Measurements from ENCODE around the gene ATP2A2.
"Not testable (repeated sequence)": the region's sequence is repeated elsewhere in the genome, so short reads cannot be mapped to it uniquely, and the experiment has no call there.

The ATP2A2 gene

DNA sequence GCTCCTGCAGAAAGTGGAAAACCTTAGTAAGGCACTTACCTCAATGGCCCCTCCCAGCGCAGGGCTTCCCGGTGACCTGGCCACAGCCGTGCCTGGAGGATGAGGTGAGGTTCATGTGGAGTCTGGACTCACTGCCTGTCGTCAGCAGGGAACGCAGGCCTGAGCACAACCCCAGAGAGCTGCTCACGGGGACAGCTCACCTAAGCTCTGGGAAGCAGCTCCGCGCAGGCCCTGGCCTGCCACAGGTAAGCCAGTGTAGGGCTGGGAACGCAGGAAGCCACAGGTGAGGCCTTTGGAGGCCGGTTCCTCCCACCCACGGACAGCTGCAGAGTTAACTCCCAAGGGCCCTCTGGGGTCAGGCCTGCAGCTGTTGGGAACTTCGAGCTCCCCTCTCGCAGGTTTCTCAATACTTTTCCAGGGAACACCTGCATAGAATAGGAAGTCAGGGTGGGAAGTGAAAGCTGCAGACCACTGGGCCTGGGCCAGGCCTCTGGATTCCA lies 89.7 kb downstream of the ATP2A2 start:
- no peak for DNase-seq (ENCODE audit: low read depth)

DNA sequence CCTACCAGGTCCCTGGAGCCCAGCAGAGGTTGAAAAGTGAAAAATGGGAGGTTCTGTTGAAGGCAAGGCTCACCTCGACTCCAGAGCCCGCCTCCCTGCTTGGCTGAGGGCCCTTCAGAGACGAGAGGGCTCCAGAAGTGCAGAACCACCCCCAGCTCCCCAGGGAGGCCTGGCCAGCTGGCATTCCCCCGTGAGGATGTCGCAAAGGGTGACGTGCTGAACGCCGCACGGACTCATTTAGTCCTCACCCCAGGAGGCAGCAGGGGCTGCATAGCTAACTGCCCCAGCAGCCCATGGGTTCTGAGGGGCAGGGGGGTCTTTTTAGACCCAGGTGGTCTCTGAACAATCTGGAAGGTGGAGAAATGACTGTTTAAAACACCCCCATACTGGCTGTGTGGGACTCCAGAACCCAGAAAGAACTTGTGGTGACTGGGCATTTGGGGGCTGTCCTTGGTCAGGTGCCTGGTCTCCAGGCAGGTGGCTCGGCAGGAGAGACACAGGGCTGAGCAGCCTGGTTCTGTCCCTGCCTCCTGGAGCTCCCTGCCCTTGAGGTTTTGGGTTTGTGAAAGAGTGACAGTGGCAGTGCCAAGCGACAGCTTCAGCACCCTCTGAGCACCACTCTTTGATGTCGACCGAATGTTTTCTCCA lies 90.5 kb downstream of the ATP2A2 start:
- DNase-seq (ENCODE audit: low read depth), result no peak

DNA sequence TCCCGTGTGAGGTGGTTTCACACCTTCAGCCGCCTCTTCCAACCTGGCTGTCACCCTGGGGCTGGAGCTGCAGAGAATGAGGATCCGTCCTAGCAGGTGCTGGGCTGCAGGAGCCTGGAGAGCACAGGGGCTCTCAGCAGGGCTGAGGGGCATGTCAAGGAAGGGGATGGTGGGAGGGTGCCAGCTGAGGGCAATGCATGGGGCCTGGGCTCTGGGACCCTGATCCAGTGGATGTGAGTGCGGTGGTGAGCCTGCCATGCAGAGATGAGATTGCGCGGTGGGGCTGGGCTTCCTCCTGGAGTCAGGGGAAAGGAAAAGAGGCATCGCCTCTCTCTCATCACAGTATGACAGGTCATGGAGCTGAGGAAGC lies 91.0 kb downstream of the ATP2A2 start:
- no peak for DNase-seq (ENCODE audit: low read depth)

DNA sequence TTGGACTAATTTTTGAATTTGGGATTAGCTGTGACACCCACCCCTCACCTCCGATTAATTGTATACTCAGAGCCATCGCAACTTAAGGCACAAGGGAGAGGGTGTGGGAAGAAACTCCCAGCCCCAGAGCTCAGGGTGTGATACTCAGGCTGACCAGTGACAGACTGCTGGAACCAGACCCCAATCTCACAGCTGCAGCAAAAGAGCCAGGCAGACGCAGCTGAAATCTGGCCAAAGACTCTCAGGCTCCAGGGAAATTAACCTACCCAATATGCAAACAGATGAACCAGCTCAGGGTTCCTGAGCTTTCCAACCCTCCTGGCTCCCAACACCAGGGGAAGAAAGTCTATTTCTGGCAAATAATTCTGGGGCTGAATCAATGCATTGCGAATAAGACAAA lies 92.0 kb downstream of the ATP2A2 start:
- no peak for DNase-seq (ENCODE audit: low read depth)

DNA sequence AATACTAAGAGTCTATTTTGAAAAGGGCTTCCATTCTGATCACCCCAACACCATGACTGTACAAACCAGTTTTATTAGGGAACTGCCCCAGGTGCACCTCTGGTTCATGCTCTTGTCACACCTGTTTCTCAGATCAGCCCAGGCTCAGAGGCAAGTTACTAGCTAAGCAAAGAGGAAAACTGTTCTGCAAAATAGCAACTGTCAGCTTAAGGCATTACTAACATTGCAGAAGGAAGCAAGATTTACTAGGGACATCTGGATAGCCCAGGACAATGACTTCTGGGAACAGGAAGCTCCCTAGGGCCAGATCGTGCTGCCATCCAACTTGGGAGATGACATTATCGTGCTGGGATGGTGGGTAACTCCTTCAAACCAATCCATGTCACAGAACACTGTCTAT lies 92.4 kb downstream of the ATP2A2 start:
- no peak for DNase-seq (ENCODE audit: low read depth)

DNA sequence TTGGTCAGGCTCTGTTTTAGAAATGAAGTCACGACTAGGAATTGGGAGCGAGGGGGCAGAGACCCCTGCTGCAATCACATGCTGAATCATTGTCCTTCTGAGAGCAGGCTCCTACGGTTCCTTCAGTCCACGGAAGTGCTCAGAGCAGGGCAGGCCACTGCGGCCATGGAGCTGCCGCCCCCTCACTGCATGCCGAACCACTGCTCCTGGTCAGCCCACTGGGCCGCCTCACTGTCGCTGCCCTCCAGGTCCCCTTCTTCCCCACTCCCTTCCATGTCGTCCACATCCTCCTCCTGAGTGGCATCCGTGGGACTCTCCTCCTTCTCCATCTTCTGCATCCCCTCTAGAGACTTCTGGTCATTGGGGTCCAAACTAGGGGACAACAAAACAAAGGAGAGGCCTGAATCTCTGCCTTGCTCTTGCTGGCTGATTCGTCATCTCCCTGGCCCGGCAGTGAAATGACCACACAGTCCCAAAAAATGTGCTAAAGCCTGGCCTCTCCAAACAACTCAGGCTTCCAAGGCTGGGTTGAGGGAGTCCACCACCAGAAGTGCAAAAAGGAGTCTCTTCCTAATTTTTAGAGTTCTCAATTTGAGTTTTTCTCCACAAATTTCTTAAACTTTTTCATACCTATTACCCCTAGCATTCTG lies 93.0 kb downstream of the ATP2A2 start:
- no peak for DNase-seq (ENCODE audit: low read depth)

DNA sequence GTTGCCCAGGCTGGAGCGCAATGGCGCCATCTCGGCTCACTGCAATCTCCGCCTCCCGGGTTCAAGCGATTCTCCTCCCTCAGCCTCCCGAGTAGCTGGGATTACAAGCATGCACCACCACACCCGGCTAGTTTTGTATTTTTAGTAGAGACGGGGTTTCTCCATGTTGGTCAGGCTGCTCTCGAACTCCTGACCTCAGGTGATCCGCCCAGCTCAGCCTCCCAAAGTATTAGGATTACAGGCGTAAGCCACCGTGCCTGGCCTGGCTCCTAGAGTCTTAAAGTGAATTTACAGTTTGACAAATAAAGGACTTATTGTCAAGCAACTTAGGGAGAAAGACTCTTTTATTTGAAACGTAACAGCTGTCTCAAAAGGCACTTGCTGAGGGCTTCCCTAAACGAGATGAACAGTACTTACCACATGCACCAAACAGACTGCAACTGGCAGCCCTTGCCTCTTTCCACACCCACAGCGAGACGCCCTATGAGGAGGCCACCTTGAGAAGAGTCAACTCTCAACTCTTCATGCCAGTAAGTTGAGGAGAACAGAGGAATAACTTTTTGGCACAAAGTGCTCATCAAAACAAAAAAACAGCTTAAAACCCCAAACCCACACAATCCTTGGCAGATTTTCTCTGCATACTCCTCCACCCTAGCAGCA lies 97.2 kb downstream of the ATP2A2 start:
- not testable (repeated sequence) for DNase-seq (ENCODE audit: low read depth)

DNA sequence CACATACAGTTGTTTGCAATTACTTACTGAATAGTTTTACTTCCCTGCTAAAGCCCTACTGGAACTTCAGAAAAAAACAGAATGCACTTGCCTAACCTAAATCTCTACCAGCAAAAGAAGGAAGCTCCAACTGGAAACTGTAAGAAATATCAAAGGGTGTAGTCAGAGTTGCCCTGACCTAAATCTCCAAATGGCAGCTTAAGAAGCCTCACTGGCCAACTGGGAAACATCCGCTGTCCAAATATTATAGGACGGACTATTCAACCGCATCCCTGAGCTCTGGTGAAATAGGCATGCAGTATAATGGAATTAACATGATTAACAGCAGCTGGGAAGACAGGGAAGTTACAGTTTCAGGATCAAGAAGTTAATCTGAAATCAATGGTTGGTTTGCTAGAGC lies 98.2 kb downstream of the ATP2A2 start:
- no peak for DNase-seq (ENCODE audit: low read depth)

DNA sequence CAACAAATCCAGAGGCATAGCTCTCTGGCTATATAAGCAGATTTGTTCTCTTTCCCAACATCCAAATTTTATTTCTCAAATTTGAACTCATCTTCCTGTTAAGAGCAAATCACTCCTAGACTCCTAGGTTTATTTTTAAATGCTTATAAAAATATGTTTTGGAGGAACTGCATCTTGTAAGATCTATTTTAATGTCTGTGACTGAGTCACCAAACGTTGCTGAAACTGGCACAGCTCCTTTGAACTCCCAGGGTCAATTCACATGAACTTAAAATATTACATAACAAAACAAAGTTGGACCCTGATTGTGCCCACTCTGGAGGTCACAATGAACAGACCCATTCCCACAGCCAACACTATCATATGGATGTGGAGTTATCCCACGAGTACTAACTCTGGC lies 98.6 kb downstream of the ATP2A2 start:
- no peak for DNase-seq (ENCODE audit: low read depth)

DNA sequence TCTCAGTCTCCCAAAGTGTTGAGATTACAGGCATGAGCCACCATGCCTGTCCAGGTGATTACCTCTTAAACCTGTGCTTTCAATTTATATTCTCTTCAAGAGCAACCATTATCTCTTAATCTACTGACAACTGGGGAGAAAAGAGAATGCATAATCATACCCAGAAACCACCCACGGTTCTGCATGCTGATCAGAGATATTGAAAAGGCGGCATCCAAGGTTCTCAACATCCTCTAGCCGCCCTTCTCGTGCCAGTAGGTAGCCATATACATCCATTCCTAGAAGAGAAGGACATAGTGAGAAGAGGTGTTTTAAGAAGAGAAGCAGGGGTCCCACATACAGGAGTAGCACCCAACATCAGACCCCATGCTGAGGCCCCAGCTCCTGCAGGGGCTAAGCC lies 101.6 kb downstream of the ATP2A2 start:
- no peak for DNase-seq (ENCODE audit: low read depth)
